NCI-H2029 treated with DMSO at 0.1 percent for 48 hours (cell line): ENCODE results near the gene LRRC63.
"Not testable (repeated sequence)": the region's sequence is repeated elsewhere in the genome, so short reads cannot be mapped to it uniquely, and the experiment has no call there.

Experiments used
- DNase-seq: peaks from one replicate; lab custom pipeline; 2025; lab: John Stamatoyannopoulos, UW

LRRC63 gene

DNA sequence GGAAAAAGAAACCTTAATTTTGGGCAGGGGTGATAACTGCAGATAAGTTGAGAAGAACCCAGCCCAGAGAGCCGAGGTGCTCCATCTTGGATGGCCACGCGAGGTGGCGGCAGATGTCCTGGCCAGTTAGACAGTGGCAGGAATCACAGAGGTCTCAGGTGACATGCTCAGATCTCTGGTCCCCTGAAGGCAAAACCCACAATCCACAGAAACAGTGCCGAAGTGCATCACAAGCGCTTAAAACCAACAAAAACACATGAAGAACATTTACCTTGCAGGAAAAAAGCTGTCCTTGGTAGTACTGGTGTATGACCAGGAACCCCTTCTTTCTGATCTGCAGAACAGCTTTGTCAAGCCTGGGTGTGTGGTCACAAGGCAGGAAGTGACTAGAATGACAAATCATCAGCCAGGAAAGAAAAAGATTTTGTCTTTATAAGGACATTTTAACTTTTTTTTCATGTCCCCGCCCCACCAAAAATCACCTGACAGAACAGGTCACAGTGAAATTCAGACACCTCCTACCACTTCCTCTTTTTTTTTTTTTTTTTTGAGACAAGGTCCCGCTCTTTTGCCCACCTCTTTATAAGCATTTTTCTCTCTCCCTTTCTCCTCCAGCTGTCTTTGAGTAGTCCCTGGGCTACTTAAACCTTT lies 29.8 kb upstream of the LRRC63 start, which contains the start of gene LCP1:
Gene LCP1 (minus strand): TSS at position 338 of the 651 bp plus-strand sequence. CDS start 22,515 bp downstream, outside the sequence.
- DNase-seq = peak; percentile 54

DNA sequence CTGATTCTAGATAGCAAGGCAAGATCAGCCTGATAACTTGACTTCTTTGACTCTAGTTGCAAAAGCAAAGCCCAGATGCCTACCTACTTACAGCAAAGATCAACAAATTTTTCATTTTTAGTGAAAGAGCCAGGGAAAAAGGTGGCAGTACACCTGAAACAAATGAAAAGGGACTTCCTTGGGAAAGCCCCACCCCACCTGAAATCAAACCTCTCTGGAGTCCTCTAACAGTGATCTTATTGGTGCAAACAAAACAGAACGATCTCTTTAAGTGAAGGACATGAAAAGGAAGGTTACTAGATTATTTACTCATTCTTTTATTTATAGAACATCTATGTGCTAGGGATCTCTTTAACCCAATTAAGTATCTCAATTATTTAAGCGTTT lies 29.2 kb upstream of the LRRC63 start:
- peak; percentile 30 for DNase-seq

DNA sequence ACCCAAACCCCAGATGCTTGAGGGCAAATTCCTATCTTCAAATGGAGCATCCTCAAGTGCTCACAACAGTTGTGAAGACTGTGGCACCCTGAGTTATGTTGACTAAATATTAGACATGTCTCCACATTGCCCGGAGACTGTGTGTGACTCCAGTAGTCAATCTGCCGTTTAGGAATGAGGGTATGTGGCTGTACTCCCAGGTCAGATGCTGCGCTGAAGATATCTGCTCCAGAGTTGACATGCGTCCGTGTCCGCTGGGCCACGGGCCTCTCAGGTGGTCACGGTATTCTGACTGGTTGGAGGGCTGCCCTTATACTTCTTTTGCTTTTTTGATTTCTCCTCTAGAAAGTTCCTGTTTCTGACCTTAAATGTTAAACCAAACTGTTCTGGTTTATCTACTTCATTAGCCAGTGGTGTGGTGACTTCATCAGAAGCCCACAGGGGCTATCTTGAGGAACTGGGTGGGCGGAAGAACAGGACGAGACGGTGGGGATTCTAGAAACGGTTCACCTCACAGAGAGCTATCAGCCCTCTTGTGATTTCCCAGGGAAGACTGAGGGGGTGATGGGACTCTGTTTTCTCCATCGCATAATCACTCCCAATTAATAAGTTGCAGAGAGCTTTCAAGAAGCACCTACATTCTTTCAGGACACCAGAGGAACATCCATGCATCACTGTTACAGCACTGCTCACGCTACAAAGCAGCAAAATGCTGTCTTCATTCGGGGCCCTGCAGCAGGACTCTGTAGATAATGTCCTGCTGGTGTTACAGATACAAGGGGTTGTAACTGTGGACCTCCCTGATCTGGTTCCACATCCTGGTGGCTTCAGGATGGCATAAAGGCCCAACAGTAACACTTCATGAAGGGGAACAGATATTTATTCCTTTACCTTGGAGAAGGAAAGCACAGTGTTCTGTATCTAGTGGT lies 28.4 kb upstream of the LRRC63 start:
- DNase-seq = no peak

DNA sequence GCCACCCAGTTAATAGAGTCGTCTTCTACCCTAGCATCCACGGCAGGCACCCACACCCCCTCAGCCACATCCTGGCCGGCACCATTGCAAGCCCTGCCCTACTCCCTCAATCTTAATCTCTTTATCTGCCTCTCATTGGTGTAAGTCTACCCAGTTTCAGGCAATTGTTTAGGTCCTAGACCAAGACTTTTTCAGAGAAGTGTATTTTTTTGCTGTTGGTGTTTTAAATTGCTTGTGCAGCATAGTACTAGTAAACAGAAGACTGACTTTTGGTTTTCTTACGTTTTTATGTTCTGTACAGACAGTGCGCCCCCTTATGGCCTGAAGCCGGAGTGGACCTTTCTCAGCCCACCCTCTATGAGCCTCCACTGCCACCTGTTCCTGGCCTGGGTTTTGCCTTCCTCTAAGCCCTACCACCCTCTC lies 27.4 kb upstream of the LRRC63 start:
- peak; percentile 3 for DNase-seq

DNA sequence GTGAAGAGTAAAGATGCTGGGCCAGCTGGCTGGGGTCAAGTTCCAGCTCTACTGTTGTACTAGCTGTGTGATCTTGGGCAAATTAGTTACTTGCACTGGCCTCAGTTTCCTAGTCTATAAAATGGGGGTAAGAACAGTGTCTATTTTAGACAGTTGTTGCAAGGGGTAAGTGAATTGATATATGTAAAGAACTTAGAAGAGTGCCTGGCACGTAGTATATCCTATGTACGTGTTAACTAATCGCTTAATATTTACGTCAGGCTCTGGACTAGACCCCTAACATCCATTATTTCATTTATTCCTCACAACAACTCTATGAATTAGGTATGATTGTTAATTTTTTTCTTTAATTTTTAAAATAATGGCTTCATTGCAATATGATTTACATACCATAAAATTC lies 26.1 kb upstream of the LRRC63 start:
- DNase-seq = no peak

DNA sequence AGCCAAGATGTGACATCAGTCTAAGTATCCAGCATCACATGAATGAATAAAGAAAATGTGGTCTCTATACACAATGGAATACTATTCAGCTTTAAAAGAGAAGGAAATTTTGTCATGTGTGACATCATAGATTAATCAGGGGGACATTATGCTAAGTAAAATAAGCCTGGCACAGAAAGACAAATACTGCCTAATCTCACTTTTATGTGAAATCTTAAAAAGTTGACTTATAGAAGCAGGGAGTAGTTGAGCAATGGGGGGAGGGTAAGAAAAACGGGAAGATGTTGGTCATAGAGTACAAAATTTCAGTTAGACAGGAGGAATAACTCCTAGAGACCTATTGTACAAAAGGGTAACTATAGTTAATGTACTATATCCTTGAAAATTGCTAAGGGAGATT lies 19.3 kb upstream of the LRRC63 start:
- DNase-seq = no peak

DNA sequence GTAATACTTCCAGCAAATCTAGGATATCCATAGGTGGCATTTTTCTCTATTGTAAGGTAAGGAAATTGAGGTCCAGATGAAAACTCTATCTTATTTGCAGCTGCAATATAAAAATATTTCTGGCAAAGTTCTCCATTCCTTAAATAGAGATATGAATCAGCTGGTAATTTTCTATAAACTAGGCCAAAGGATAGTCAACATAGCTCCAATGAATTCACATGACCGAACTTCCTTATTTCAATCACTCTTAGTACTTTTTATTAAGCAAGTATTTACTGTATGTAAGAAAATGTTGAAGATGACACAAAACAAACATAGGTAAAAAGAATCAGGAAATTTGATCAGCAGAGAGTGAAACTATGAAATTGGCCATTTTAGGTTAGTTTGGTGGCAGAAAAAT lies 16.7 kb upstream of the LRRC63 start:
- no peak for DNase-seq

DNA sequence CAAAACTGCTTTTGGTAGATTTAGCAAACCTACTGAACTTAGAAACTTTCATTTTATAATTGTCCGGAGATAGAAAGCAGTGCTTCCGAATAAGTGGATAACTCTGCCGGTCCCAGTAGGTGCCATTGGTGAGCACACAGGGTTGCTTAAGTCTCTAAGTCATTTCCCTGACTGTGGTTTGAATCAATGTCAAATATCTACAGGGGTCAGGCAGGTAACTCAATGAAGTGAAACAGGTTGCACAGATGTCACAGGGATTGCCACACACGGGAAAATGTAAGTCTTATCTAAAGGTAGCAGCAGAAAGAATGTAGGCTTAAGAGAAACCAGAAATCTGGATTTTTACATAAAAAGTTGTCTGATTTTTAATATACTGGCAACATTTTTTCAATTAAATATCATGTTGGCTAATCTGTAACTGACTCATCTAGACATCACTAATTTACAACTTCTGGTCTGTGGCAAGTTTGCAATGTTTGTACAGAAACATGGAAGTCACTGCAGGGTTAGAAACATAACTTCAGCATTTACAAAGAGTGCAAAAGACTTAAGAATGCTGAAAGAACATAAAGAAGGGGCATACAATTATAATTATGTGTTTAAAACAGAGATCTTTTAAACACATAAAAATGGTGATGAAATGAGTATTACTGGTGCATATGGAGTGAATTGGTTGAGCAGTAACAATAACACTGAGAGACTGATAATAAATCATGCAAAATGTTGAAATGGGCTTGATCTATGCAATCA lies 14.3 kb upstream of the LRRC63 start:
- DNase-seq = no peak

DNA sequence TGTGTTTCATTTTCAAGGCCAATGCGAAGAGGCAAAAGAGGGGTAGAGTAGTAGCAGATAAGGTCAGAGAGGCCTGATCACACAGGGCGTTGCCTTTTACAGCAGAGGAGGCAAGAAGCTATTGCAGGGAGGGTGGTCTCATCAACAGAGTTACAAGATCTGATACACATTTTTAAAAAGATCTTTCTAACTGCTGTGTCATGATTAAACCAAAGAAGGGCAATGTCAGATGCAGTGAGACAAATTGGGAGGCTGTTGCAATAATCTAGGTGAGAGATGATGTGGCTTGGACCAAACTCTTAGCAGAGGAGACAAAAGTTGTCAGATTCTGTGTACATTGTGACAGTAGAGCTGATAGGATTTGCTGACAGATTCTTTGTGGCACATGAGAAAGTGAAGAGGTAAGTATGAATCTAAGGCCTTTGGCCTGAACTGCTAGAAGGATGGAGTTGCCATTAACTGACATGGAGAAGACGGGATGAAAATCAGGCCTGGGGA lies 13.0 kb upstream of the LRRC63 start:
- no peak for DNase-seq

DNA sequence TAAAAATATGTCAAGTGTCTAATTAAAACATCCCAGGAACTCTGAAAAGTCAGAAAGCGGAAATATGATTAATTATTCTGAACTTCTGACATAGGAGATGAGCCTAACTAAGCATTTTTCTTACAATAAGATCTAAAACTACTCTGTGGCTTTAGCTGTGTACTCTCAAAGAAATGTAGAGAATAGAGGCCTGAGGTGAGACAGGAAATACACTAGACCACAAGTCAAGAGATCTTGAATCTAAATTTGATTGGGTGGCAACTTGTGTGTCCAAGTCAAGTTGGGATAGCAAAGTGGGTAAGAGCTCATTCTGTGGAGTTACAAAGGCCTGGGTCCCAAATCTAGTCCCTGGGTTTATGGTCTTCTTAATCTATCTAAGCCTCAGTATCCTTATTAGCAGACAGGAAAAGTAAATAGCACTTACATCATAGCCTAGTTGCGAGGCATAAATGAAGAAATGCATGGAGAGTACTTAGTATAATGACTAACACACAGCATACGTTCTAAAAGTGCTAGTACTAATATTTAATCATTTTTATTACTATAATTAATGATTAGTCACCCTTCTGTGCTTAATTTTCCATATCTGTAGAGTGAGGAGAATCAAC lies 9.4 kb upstream of the LRRC63 start:
- no peak for DNase-seq

DNA sequence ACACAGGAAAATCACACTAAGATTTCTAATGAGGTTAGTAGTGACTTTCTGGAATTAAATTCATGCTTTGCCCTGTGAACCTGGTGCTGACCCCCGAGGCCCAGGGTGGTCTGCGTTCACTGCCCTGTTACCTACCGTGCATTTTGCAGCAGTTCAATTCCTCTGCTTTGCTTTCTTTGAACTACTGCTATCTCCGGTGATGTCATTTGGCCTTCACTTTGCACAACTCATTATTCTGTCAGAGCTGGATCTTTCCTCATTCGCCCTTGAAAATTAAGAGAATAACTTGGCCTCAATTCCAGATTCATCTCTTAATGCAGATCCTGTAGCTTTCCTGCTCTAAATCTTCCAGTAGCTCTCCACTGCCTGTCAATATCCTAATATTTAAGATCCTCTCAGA lies 8.8 kb upstream of the LRRC63 start:
- no peak for DNase-seq

DNA sequence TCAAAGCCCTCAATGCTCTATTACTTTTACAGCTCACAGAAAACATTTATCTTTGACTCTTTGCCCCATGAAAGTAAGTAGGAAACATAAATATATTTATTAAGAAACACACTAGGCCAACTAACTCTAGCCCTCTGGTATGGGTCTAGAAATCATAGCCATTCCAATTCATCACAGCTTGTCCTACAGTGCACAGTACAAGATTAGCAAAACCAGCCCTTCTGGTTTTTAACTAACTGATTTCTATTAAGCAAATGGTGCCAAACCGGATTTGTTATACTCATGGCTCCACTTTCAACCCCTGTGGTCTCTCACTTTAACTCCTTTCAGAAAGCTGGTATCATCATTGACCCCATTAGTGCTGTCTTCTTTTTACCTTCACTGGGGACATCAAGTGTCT lies 5.6 kb upstream of the LRRC63 start:
- DNase-seq = no peak

DNA sequence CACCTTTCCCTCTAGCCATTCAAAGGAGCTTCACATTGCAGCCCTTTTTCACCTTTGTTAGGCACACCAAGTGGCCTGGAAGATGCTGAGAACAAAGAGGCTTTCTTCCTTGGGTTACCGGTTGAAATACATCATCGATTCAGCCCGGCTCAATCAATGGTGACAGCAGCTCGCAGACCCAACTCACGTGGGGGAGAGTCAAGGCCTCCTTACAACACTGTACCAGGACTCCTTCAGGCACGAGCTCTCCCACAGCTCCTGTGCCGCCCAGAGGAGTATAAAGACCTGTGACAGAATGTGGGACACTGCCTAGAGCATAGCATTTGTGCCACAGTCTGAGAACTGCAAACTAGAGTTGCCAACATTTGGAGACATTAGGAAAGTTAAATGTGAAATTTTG lies 3.9 kb upstream of the LRRC63 start:
- no peak for DNase-seq

DNA sequence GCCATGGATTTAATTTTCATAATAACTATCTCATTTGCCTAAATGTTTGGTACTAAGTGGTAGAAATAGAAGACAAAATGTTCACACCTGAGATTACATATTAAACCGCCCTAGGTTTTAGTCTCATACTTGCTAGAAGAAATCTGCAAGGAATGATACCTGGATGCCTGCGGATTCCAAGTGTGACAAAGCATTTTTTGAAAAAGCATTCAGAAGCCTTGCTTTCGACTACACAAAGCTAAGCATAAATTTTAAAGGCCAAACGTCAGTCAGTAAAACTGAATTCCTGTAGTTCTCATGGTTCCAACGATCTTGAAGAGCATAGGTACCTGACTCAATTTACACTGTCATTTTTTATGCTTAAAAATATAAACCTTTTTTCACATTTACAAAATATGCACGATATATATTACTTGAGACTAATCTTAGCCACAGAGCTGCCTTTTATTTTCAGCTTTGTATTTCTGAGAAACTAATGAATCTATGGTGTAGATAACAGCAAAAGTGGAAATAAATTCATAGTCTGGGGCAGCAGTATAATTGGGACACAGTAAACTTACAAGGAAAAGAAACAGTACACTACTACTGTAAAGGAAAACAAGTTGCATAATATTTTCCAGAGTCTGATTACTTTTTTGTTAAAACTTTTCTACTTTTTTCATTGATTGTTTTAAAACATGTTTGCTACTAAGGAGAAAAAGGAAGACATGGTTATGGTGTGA lies 1.2 kb upstream of the LRRC63 start:
- DNase-seq = no peak

DNA sequence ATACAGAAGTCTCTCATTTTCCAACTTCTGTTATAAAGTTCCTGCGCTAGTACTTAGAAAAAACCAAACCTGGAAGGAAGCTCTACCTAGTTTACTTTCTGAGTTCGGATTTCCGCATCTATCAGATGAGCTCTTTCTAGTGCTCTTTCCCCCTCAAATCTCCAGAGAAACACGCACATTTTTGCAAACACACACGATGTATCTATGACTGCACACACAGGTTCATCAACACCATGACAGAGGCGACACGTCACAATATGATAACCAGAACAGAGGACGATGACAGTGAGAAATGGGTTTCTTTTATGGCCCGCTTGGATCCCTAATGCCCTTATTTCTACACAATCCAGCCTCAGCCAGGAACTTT lies 629 bp upstream of the LRRC63 start:
- DNase-seq = no peak

DNA sequence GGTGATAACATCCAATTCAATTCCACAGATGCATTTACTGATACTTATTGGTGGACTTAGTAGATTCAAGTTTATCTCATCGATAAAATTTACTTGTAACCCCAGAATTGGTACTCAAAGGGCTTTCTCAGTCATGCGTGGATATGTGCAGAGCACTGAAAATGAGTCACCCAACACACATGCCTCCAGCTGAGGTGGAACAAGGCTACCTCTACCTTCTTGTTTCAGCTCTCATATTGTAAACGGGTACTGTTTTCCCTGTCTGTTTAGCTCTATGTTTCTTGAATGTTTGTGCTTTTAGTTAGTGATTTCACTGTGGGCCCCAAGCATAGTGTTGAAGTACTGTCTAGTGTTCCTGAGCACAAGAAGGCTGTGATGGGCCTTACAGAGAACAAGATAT lies 1.5 kb downstream of the LRRC63 start:
- no peak for DNase-seq

DNA sequence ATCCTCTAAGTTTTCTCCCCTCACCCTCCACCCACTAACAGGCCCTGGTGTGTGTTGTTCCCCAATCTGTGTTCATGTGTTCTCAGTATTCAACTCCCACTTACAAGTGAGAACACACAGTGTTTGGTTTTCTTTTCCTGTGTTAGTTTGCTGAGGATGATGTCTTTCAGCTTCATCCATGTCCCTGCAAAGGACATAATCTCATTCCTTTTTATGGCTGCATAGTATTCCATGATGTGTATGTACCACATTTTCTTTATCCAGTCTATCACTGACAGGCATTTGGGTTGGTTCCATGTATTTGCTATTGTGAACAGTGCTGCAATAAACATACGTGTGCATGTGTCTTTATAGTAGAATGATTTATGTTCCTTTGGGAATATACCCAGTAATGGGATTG lies 3.0 kb downstream of the LRRC63 start:
- not testable (repeated sequence) for DNase-seq

DNA sequence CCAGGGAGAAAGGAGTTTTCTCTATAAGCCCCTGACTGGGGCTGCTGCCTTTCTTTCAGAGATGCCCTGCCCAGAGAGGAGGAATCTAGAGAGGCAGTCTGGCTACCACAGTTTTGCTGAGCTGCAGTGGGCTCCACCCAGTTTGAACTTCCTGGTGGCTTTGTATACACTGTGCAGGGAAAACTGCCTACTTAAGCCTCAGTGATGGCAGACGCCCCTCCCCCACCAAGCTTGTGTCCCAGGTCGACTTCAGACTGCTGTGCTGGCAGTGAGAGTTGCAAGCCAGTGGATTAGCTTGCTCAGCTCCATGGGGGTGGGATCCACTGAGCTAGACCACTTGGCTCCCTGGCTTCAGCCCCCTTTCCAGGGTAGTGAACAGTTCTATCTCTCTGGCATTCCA lies 8.5 kb downstream of the LRRC63 start:
- not testable (repeated sequence) for DNase-seq

DNA sequence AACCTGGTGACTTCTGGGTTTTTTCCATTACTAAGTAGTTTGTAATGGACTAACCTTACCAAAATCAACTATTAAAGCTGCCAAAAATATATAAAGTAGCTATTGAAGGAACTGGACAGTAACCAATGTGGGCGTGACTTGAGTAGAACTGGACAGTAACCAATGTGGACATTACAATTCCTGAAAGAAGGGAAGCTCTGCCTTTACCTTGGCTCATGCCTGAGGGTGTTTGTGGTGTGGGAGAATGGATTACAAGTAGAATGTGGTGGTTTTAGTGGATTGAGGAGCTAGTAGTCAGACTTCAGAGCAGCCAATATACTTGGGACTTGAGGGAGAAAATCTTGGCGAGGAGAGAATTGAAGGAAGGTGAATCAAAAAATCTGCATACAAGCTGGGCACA lies 17.5 kb downstream of the LRRC63 start:
- DNase-seq = no peak

DNA sequence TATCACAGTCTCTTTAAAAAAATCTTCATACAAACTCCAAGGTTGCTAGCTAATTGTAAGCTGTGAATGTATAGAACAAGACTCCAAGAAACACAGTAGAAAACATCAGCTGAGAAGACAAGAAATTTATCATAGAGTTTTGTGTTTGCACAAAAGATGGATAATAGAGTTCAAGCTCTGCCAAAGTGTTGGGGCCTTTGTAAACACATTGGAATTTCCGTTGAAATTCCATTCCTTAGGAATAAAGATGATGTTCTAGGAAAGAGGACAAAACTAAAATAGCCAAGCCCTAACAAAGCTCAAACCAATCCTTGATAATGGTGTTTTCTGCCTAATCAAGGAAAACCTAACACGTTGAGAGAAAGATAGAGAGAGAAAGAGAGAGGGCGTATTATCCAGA lies 20.6 kb downstream of the LRRC63 start:
- no peak for DNase-seq

DNA sequence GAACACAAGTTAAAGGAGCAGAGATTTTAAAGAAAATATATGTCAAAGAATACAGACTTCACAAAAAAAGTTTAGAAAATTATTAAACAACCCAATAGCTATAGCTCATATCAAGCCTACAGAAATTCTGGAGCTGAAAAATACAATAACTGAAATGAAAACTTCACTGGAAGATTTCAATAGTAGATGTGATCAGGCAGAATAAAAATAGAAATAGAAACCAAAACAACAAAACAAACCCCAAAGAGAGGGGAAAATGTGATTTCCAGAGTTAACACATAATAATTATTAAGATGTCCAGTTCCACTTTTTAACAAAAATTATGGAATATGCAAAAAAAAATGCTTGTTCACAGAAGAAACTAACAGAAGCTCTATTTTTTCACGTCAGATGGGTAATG lies 23.6 kb downstream of the LRRC63 start:
- no peak for DNase-seq
